Neural cell (in vitro differentiated cells): Measurements from ENCODE around the gene CENPP.

Experiments used
- EP300 ChIP-seq: fragments of 450-650 bp; conservative IDR thresholded peaks from 2 replicates; pipeline ENCODE4 v1.6.1; 2014; ENCODE audit warnings: antibody characterized with exemption, mild to moderate bottlenecking, moderate library complexity; ENCODE audit not compliant: poor library complexity, severe bottlenecking
- EZH2 ChIP-seq: fragments of 200-600, 300-800 bp; shearing (Covaris generic), sonication (generic); IDR thresholded peaks from 2 replicates; pipeline ENCODE4 v1.6.1; 2014; ENCODE audit warnings: antibody characterized with exemption, low read length, borderline replicate concordance, mild to moderate bottlenecking; ENCODE audit not compliant: insufficient read depth, poor library complexity, severe bottlenecking
- POLR2AphosphoS5 ChIP-seq: IDR thresholded peaks from 2 replicates; pipeline ENCODE4 v1.6.1; 2012
- RAD21 ChIP-seq: fragments of 450-650 bp; conservative IDR thresholded peaks from 2 replicates; pipeline ENCODE4 v1.6.1; 2014; ENCODE audit warnings: antibody characterized with exemption, mild to moderate bottlenecking, moderate library complexity
- TAF1 ChIP-seq: IDR thresholded peaks from 2 replicates; pipeline ENCODE4 v1.6.1; 2012; ENCODE audit warnings: low read depth
- TF ChIP-seq, protein P1 (sequence below): fragments of 450-650 bp; IDR thresholded peaks from 2 replicates; pipeline ENCODE4 v1.5.1; 2014; ENCODE audit warnings: antibody characterized with exemption, mild to moderate bottlenecking, moderate library complexity; ENCODE audit not compliant: poor library complexity, severe bottlenecking
- TF ChIP-seq, protein P2 (sequence below): IDR thresholded peaks from 2 replicates; pipeline ENCODE4 v1.6.1; 2012; ENCODE audit warnings: borderline replicate concordance

DNA sequence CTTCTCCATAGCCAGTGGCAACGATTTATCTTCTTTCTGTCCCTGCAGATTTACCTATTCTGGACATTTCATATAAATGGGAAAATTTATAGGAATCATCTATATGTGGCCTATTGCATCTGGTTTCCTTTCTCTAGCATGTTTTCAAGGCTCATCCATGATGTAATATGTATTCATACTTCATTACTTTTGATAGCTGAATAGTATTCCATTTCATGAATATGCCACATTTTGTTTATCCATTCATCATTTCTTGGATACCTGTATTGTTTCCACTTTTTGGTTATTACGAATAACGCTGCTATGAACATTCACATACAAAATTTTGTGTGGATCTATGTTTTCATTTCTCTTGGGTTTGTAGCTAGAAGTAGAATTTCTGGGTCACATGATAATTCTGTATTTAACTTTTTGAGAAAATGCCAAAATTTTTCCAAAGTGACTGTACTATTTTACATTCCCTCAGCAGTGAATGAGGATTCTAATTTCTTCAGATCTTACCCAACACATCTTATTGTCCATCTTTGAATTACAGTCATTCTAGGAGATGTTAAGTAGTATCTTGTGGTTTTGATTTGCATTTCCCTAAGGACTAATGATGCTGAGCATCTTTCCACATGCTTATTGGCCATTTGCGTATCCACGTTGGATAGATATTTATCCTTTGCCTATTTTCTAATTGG, 35.9 kb upstream of the CENPP start:
- TF ChIP-seq, protein P1, sequence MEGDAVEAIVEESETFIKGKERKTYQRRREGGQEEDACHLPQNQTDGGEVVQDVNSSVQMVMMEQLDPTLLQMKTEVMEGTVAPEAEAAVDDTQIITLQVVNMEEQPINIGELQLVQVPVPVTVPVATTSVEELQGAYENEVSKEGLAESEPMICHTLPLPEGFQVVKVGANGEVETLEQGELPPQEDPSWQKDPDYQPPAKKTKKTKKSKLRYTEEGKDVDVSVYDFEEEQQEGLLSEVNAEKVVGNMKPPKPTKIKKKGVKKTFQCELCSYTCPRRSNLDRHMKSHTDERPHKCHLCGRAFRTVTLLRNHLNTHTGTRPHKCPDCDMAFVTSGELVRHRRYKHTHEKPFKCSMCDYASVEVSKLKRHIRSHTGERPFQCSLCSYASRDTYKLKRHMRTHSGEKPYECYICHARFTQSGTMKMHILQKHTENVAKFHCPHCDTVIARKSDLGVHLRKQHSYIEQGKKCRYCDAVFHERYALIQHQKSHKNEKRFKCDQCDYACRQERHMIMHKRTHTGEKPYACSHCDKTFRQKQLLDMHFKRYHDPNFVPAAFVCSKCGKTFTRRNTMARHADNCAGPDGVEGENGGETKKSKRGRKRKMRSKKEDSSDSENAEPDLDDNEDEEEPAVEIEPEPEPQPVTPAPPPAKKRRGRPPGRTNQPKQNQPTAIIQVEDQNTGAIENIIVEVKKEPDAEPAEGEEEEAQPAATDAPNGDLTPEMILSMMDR = no peak
- TF ChIP-seq RAD21 (no peak), POLR2AphosphoS5 (no peak), EP300 (no peak), TAF1 (no peak), EZH2 (no peak)
- TF ChIP-seq, protein P2, sequence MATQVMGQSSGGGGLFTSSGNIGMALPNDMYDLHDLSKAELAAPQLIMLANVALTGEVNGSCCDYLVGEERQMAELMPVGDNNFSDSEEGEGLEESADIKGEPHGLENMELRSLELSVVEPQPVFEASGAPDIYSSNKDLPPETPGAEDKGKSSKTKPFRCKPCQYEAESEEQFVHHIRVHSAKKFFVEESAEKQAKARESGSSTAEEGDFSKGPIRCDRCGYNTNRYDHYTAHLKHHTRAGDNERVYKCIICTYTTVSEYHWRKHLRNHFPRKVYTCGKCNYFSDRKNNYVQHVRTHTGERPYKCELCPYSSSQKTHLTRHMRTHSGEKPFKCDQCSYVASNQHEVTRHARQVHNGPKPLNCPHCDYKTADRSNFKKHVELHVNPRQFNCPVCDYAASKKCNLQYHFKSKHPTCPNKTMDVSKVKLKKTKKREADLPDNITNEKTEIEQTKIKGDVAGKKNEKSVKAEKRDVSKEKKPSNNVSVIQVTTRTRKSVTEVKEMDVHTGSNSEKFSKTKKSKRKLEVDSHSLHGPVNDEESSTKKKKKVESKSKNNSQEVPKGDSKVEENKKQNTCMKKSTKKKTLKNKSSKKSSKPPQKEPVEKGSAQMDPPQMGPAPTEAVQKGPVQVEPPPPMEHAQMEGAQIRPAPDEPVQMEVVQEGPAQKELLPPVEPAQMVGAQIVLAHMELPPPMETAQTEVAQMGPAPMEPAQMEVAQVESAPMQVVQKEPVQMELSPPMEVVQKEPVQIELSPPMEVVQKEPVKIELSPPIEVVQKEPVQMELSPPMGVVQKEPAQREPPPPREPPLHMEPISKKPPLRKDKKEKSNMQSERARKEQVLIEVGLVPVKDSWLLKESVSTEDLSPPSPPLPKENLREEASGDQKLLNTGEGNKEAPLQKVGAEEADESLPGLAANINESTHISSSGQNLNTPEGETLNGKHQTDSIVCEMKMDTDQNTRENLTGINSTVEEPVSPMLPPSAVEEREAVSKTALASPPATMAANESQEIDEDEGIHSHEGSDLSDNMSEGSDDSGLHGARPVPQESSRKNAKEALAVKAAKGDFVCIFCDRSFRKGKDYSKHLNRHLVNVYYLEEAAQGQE = no peak
